ENCODE results near the gene CACHD1. TPM values are rescaled to one million over a fixed set of nuclear protein-coding genes. Genes with fewer than 3 reads are reported as not detected.

CACHD1 gene
- total and polyA plus RNA-seq, 2 of the 8 experiments (the other 6 are each of a cell fraction or from before 2014, with no cell fraction given), result 22.2 to 42.5 TPM

- H4K20me1 ChIP-seq (replicated peaks in 1 of 2; ENCODE audit: control insufficient read depth in 1 of 2, insufficient read depth in 2 of 2, low read length in 2 of 2), result peaks cover 2 to 24% of the 10 kb centered on the region in 2 experiments
- no peak overlapping the region for H2BK20ac ChIP-seq (ENCODE audit: low read length)
- H2BK12ac ChIP-seq (ENCODE audit: low read depth, low read length), result no peak overlapping the region
- H3K79me2 ChIP-seq (ENCODE audit: control insufficient read depth in 1 of 2, insufficient read depth in 2 of 2, low read length in 2 of 2), result peaks cover 37 to 100% of the 10 kb centered on the region in 2 experiments
- H2AK5ac ChIP-seq (ENCODE audit: low read depth, low read length), result no peak overlapping the region
- H2BK120ac ChIP-seq (replicated peaks; ENCODE audit: low read depth, low read length), result no peak overlapping the region
- no peaks in the 10 kb centered on the region for H3K9me3 ChIP-seq (ENCODE audit: insufficient read depth in 2 of 2, low read depth in 1 of 2, low read length in 1 of 2)
- H3K56ac ChIP-seq (replicated peaks; ENCODE audit: insufficient read length, low read depth, low read length), result no peak overlapping the region
- no peak overlapping the region for H3K4ac ChIP-seq (replicated peaks; ENCODE audit: insufficient read length, low read depth, low read length)
- DNase-seq (ENCODE audit: low read depth in 1 of 2, low spot score in 2 of 2), result no peak
- H3K23me2 ChIP-seq (ENCODE audit: low read depth, low read length), result no peaks in the 10 kb centered on the region; the same call in none of the 2 replicates
- H3K9ac ChIP-seq (replicated peaks in 1 of 4; ENCODE audit: extremely low read depth in 1 of 4, low read depth in 3 of 4, low read length in 3 of 4), result no peak overlapping the region
- peaks cover 12% of the 10 kb centered on the region; the same call in 1 of the 2 replicates for H3K79me1 ChIP-seq (ENCODE audit: low read depth, low read length)
- H3K14ac ChIP-seq (ENCODE audit: insufficient read length), result no peak overlapping the region
- no peak overlapping the region for H3K4me3 ChIP-seq (ENCODE audit: extremely low read depth in 1 of 4, insufficient read depth in 2 of 4, low read depth in 3 of 4, low read length in 4 of 4)
- H3K4me2 ChIP-seq (ENCODE audit: insufficient read depth in 1 of 2, low read depth in 2 of 2, low read length in 2 of 2), result no peak overlapping the region; a peak in 1 of 4 replicates
- H3K27me3 ChIP-seq (replicated peaks in 1 of 4; ENCODE audit: control insufficient read depth in 3 of 4, extremely low read depth in 1 of 4, insufficient read depth in 3 of 4, low read length in 3 of 4), result peaks cover 0 to 1% (median 0%) of the 10 kb centered on the region in 4 experiments; a peak in 1 of 7 replicates
- WGBS, 2 experiments (ENCODE audit: extremely low coverage in 1 of 2, insufficient coverage in 1 of 2, insufficient read length in 1 of 2, insufficient replicate concordance in 2 of 2, low coverage in 1 of 2, low lambda C conversion rate in 2 of 2, missing lambda C conversion rate in 1 of 2), result 75% methylated on average over 7 of the region's 7 CpGs; no CpG with 5 or more reads in 1 of the 2 experiments
- H4K8ac ChIP-seq (ENCODE audit: extremely low read depth, insufficient read depth, low read length), result no peak overlapping the region
- no peak overlapping the region for H2BK5ac ChIP-seq (ENCODE audit: low read depth, low read length)
- no peak for FAIRE-seq
- no peak overlapping the region for H4K91ac ChIP-seq (replicated peaks; ENCODE audit: insufficient read length, low read length)
- peaks cover 9 to 30% (median 20%) of the 10 kb centered on the region in 4 experiments for H3K4me1 ChIP-seq (replicated peaks in 1 of 4; ENCODE audit: control insufficient read depth in 3 of 4, insufficient read depth in 4 of 4, low read length in 3 of 4)
- H4K5ac ChIP-seq (ENCODE audit: insufficient read length, low read depth, low read length), result no peak overlapping the region
- H3K36me3 ChIP-seq (ENCODE audit: control insufficient read depth in 2 of 4, insufficient read depth in 4 of 4, low read length in 3 of 4), result no peaks in the 10 kb centered on the region
- no peak overlapping the region for H2BK15ac ChIP-seq (ENCODE audit: low read length)
- POLR2A ChIA-PET (ENCODE audit: partially characterized antibody), result no interaction called here
- CTCF ChIA-PET (ENCODE audit: partially characterized antibody), result interaction anchor here (2.6 kb wide), 1 partner anchor 9 kb away, joined by 12 read pairs; no protein-coding TSS in a partner anchor
- no peak overlapping the region for H3K23ac ChIP-seq (ENCODE audit: insufficient read length)
- no peak overlapping the region for H3K27ac ChIP-seq (ENCODE audit: low read depth, low read length)
- no peak overlapping the region for H3K18ac ChIP-seq (ENCODE audit: extremely low read depth, low read length)
- H2AFZ ChIP-seq (ENCODE audit: low read length), result no peak overlapping the region
- TF ChIP-seq TAF7 (optimal IDR thresholded peaks at IDR 0.05; ENCODE audit: borderline replicate concordance, low read depth, low read length), result no peak
- TF ChIP-seq GABPA (IDR thresholded peaks at IDR 0.05; ENCODE audit: borderline replicate concordance, insufficient read depth, low read length), result no peak
- no peak for TF ChIP-seq TBP (IDR thresholded peaks at IDR 0.05; ENCODE audit: low read depth, low read length)
- no peak for TF ChIP-seq SRF (IDR thresholded peaks at IDR 0.05; ENCODE audit: low read depth, low read length)
- no peak for TF ChIP-seq TCF12 (IDR thresholded peaks at IDR 0.05; ENCODE audit: low read depth, low read length)
- no peak for TF ChIP-seq RBBP5 (IDR thresholded peaks at IDR 0.05; ENCODE audit: borderline replicate concordance, low read depth, low read length)
- TF ChIP-seq HDAC6 (IDR thresholded peaks at IDR 0.05; ENCODE audit: low read depth, low read length), result no peak
- TF ChIP-seq, protein P1, sequence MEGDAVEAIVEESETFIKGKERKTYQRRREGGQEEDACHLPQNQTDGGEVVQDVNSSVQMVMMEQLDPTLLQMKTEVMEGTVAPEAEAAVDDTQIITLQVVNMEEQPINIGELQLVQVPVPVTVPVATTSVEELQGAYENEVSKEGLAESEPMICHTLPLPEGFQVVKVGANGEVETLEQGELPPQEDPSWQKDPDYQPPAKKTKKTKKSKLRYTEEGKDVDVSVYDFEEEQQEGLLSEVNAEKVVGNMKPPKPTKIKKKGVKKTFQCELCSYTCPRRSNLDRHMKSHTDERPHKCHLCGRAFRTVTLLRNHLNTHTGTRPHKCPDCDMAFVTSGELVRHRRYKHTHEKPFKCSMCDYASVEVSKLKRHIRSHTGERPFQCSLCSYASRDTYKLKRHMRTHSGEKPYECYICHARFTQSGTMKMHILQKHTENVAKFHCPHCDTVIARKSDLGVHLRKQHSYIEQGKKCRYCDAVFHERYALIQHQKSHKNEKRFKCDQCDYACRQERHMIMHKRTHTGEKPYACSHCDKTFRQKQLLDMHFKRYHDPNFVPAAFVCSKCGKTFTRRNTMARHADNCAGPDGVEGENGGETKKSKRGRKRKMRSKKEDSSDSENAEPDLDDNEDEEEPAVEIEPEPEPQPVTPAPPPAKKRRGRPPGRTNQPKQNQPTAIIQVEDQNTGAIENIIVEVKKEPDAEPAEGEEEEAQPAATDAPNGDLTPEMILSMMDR (IDR thresholded peaks at IDR 0.05; ENCODE audit: control extremely low read depth in 1 of 3, insufficient read depth in 1 of 3, low read depth in 1 of 3, low read length in 3 of 3), result no peak
- TF ChIP-seq JUN (IDR thresholded peaks at IDR 0.05; ENCODE audit: low read depth, low read length), result no peak
- TF ChIP-seq SIX5 (IDR thresholded peaks at IDR 0.05; ENCODE audit: low read depth, low read length), result no peak
- TF ChIP-seq JUND (IDR thresholded peaks at IDR 0.05; ENCODE audit: low read length), result no peak
- TF ChIP-seq CTBP2 (IDR thresholded peaks at IDR 0.05; ENCODE audit: borderline replicate concordance, insufficient read depth, insufficient read length, low read length), result no peak
Observed at GRCh38 chr1:64486193-64486592, 16.3 kb downstream of the CACHD1 start.

Measured in H1 (cell line).